Body of pancreas (tissue), 4 donors: ENCODE measurements around the gene MSI2. TPM values are rescaled to one million over a fixed set of nuclear protein-coding genes. Genes with fewer than 3 reads are reported as not detected.

Experiments used
- ATAC-seq: fragments of 150-250 bp; one replicate; pipeline ENCODE4 v1.9.1; 2016
- DNase-seq, 4 donors: peaks; one replicate each; pipeline ENCODE4 v3.0.0-alpha.2; 2019
- H3K27ac ChIP-seq, 4 donors: fragments of 200-600 bp; sonication (generic); 1 replicate in 3 of 4; 2 replicates in 1 of 4; pipeline versions ENCODE4 v1.5.1 to v1.6.1; 2016 to 2019; ENCODE audit warnings: mild to moderate bottlenecking in 1 of 4, mixed read lengths in 1 of 4, moderate library complexity in 1 of 4
- H3K27me3 ChIP-seq, 2 donors: fragments of 200-600 bp; sonication (generic); one replicate each; pipeline ENCODE4 v1.6.0; 2016; ENCODE audit warnings: mild to moderate bottlenecking in 1 of 2
- H3K36me3 ChIP-seq, 2 donors: fragments of 200-600 bp; sonication (generic); replicated peaks in 1 of 2; 2 replicates each; pipeline ENCODE4 v1.5.1; 2016; ENCODE audit warnings: low read depth in 2 of 2; ENCODE audit not compliant: insufficient read depth in 1 of 2
- H3K4me1 ChIP-seq: fragments of 200-600 bp; sonication (generic); one replicate; pipeline ENCODE4 v1.6.0; 2016
- H3K4me3 ChIP-seq, 2 donors: fragments of 200-600 bp; sonication (generic); 1 replicate in 1 of 2; 2 replicates in 1 of 2; pipeline ENCODE4 v1.5.1; 2016 to 2019
- H3K9me3 ChIP-seq, 3 donors: fragments of 200-600 bp; sonication (generic); 1 replicate in 2 of 3; 2 replicates in 1 of 3; pipeline ENCODE4 v1.5.1; 2016
- POLR2A ChIP-seq, 3 donors: fragments of 450-650 bp; IDR thresholded peaks; one replicate each; pipeline ENCODE4 v1.6.1; 2016; ENCODE audit warnings: antibody characterized with exemption in 3 of 3, mild to moderate bottlenecking in 2 of 3
- WGBS, 2 donors: methylation state at CpG; one replicate each; pipeline ENCODE4 v1.1.5; 2017; 5-methylcytosine and 5-hydroxymethylcytosine counted together
- intact Hi-C: fragments of 100-400 bp; cut with DNase I; formaldehyde crosslinking; loops from one replicate; pipeline ENCODE4 v1.15.1; 2023
- total RNA-seq, 2 donors: library from RNA; depleted of rRNA; stranded (reverse); fragments of >200 nt; gene quantifications; one replicate each; pipeline ENCODE4 v1.1.0, GENCODE V29; 2016
- TF ChIP-seq, protein P1 (sequence below), 7 experiments: fragments of 450-650 bp in 4 of 7; fragments of 200-600 bp in 3 of 7; sonication (generic) in 3 of 7; IDR thresholded peaks; one replicate each; pipeline ENCODE4 v1.5.1; 2016 to 2019; ENCODE audit warnings: antibody characterized with exemption in 7 of 7

The MSI2 gene
- total RNA-seq, 2 donors from 2014 or later = 21.1 to 28.5 TPM

DNA sequence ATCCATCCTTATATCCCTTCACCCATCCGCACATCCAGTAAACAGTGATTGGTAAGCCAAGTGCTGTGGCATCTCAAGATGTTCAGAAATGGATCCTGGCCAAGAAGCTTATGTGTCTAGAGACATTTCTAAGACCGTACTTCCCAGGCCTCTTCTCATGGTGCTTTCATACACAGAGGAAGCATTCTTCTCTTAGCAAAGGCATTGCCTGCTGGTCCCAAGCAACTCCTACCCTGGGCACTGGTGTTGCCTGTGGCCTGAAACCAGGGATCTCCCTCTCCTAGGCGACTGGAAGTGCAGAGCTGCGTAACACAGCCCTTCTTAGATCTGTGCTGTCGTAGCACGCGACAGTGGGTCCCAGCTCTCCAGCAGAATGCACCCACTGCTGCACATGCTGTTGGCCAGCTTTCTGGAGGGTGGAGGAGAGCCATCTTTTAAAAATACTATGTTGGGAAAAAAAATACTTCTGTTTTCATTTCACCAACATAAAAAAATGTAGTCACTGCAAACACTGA, 305.9 kb downstream of the MSI2 start:
- H3K36me3 ChIP-seq = no peaks in the 10 kb centered on the region
- H3K9me3 ChIP-seq = no peaks in the 10 kb centered on the region
- intact Hi-C loops = no loop called here
- no peaks in the 10 kb centered on the region for H3K4me1 ChIP-seq
- ATAC-seq (no peak), DNase-seq (no peak)
- no peak for TF ChIP-seq POLR2A (IDR thresholded peaks at IDR 0.05)
- TF ChIP-seq, protein P1, sequence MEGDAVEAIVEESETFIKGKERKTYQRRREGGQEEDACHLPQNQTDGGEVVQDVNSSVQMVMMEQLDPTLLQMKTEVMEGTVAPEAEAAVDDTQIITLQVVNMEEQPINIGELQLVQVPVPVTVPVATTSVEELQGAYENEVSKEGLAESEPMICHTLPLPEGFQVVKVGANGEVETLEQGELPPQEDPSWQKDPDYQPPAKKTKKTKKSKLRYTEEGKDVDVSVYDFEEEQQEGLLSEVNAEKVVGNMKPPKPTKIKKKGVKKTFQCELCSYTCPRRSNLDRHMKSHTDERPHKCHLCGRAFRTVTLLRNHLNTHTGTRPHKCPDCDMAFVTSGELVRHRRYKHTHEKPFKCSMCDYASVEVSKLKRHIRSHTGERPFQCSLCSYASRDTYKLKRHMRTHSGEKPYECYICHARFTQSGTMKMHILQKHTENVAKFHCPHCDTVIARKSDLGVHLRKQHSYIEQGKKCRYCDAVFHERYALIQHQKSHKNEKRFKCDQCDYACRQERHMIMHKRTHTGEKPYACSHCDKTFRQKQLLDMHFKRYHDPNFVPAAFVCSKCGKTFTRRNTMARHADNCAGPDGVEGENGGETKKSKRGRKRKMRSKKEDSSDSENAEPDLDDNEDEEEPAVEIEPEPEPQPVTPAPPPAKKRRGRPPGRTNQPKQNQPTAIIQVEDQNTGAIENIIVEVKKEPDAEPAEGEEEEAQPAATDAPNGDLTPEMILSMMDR (IDR thresholded peaks at IDR 0.05) = no peak
- no peak overlapping the region for H3K27ac ChIP-seq
- H3K27me3 ChIP-seq = no peaks in the 10 kb centered on the region
- no peak overlapping the region for H3K4me3 ChIP-seq
- WGBS, 2 donors = 90 to 94% methylated on average over 7 of the region's 7 CpGs

DNA sequence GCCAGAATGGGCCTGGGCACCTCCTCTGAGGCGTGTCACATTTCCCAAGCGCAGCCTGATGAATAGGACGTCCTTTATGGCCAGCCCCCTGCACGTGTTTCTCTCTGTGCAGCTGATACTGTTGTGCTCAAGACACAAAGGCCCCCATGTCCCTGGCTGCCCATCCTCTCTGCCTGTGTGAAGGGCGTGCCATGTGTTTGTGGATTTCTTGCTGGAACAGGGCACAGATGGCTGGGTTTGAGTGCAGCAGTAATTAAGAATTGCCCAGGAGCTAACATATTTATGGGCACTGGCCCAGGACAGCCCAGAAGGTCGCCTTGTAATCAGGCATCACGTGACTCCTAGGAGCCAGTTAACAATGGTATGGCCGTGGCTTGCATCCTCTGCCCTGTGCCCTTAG, 307.6 kb downstream of the MSI2 start:
- ATAC-seq = no peak
- H3K4me3 ChIP-seq = no peak overlapping the region
- DNase-seq = no peak
- H3K4me1 ChIP-seq = no peaks in the 10 kb centered on the region
- H3K27me3 ChIP-seq = no peaks in the 10 kb centered on the region
- no peak overlapping the region for H3K27ac ChIP-seq
- 83 to 87% methylated on average over 7 to 8 of the region's 8 CpGs for WGBS, 2 donors
- TF ChIP-seq, protein P1 (IDR thresholded peaks at IDR 0.05) = no peak
- no peak for TF ChIP-seq POLR2A (IDR thresholded peaks at IDR 0.05)
- no peaks in the 10 kb centered on the region for H3K36me3 ChIP-seq
- no peaks in the 10 kb centered on the region for H3K9me3 ChIP-seq
- intact Hi-C loops = no loop called here

DNA sequence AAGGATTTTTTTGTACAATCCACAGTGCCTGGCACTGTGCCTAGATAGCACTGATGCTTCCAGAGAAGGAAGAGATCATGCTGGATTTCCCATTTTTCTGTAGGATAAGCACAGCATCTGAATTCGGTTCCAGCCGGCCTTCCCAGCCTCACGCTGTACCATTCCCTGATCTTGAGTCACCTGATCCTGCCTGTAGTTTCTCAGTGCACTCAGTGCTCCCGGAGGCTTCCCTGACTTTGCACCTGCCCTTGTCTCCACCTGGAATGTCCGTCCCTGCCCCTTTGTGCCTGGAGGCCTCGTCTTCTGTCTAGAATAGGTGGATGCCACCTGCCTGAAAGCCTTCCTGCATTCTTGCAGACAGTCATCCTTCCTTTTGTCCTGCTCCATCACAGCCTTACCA, 308.9 kb downstream of the MSI2 start:
- Histone ChIP-seq H3K27me3 (no peaks in the 10 kb centered on the region), H3K36me3 (no peaks in the 10 kb centered on the region), H3K9me3 (no peaks in the 10 kb centered on the region), H3K4me1 (no peaks in the 10 kb centered on the region), H3K4me3 (no peak overlapping the region), H3K27ac (no peak overlapping the region)
- ATAC-seq (no peak), DNase-seq (no peak)
- TF ChIP-seq, protein P1 (IDR thresholded peaks at IDR 0.05) = no peak
- no peak for TF ChIP-seq POLR2A (IDR thresholded peaks at IDR 0.05)
- intact Hi-C loops = no loop called here
- 94 to 95% methylated on average over 6 of the region's 6 CpGs for WGBS, 2 donors

DNA sequence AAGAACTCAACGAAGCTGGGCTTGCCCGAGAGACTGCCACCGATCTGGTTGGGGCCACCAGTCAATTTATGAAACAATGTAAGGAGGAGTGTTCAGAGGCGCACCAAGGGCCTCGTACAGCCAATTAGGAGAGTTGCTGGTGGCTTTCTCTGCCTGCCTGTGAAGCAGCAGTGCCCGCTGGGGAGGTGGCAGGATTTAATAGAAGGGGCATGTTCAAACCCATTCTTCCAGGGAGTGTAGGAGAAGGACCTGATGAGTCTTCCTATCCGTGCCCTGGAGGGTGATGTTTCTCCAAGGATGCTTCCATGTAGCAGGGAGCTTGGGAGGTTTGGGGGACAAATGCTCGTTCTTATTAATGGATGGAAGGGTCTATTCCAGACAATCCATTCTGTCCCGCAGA, 310.4 kb downstream of the MSI2 start:
- intact Hi-C loops = no loop called here
- Histone ChIP-seq H3K36me3 (no peaks in the 10 kb centered on the region), H3K9me3 (no peaks in the 10 kb centered on the region), H3K27me3 (no peaks in the 10 kb centered on the region), H3K27ac (no peak overlapping the region), H3K4me3 (no peak overlapping the region), H3K4me1 (peaks cover 9% of the 10 kb centered on the region)
- ATAC-seq (no peak), DNase-seq (no peak)
- WGBS, 2 donors = 95 to 97% methylated on average over 9 of the region's 9 CpGs
- TF ChIP-seq POLR2A (IDR thresholded peaks at IDR 0.05) = no peak
- TF ChIP-seq, protein P1 (IDR thresholded peaks at IDR 0.05) = no peak

DNA sequence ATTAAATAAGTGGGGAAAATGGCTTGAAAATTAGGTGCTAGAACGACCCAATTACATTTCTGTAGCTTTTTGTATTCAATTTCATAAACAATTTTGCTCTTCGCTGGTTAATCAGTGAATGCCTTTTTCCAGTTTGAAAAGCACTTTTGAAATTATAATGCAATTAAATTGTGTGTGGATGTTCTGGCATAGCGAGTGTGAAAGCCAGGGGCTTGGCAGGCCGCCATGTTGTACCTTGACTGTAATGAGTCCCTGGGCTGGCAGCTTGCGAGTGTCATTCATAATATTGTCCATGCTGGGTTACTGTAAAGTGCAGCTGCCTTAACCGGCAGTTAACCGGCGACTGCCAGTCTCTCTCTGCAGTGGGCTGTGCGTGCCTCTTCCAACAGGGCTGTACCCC, 310.9 kb downstream of the MSI2 start:
- intact Hi-C loops = no loop called here
- DNase-seq = peak in 1 of 4 donors; percentile 38
- WGBS, 2 donors = 79 to 83% methylated on average over 8 to 9 of the region's 9 CpGs
- TF ChIP-seq, protein P1 (IDR thresholded peaks at IDR 0.05) = no peak
- Histone ChIP-seq H3K4me1 (peaks cover 9% of the 10 kb centered on the region), H3K27ac (no peak overlapping the region), H3K9me3 (no peaks in the 10 kb centered on the region), H3K4me3 (no peak overlapping the region), H3K27me3 (no peaks in the 10 kb centered on the region), H3K36me3 (no peaks in the 10 kb centered on the region)
- no peak for ATAC-seq
